Measurements from ENCODE around the gene RABAC1. TPM values are rescaled to one million over a fixed set of nuclear protein-coding genes. Genes with fewer than 3 reads are reported as not detected.

Gene RABAC1
- total and polyA plus RNA-seq, 4 donors, result 87.9 to 291 (median 263) TPM

GRCh38 chr19:41910992-41911888 lies 47.9 kb downstream of the RABAC1 start:
- Histone ChIP-seq H3K27me3 (ENCODE audit: control insufficient read depth in 3 of 3, insufficient read depth in 3 of 3, low read length in 2 of 3) (peaks cover 0 to 54% (median 41%) of the 10 kb centered on the region in 3 donors), H3K9me3 (ENCODE audit: control insufficient read depth in 4 of 4, insufficient read depth in 3 of 4, low read length in 3 of 4) (peaks cover 0 to 5% (median 0%) of the 10 kb centered on the region in 4 donors), H3K4me3 (no peak overlapping the region), H3K9ac (ENCODE audit: insufficient read depth in 1 of 2, low read length in 2 of 2) (no peak overlapping the region), H3K4me1 (ENCODE audit: control insufficient read depth in 5 of 5, insufficient read depth in 5 of 5, low read length in 5 of 5) (peaks cover 0 to 3% (median 0%) of the 10 kb centered on the region in 5 donors), H3K27ac (ENCODE audit: low read depth in 1 of 2, low read length in 1 of 2) (no peak overlapping the region), H3K36me3 (ENCODE audit: control insufficient read depth in 4 of 4, insufficient read depth in 4 of 4, low read length in 4 of 4) (peaks cover 0 to 15% (median 3%) of the 10 kb centered on the region in 4 donors)
- 60 to 73% methylated on average over 13 of the region's 13 CpGs for WGBS, 2 donors
- DNase-seq (no peak), ATAC-seq (ENCODE audit: insufficient read depth, low FRiP score) (no peak)
- no peak for TF ChIP-seq CTCF (IDR thresholded peaks at IDR 0.05; ENCODE audit: control extremely low read depth, extremely low read depth)

- no peak overlapping the region for H3K9ac ChIP-seq (ENCODE audit: insufficient read depth in 1 of 2, low read length in 2 of 2)
- H3K4me3 ChIP-seq, result no peak overlapping the region
- 62 to 67% methylated on average over 12 of the region's 12 CpGs for WGBS, 2 donors
- no peak for ATAC-seq (ENCODE audit: insufficient read depth, low FRiP score)
- H3K27me3 ChIP-seq (ENCODE audit: control insufficient read depth in 3 of 3, insufficient read depth in 3 of 3, low read length in 2 of 3), result peaks cover 0 to 47% (median 35%) of the 10 kb centered on the region in 3 donors
- TF ChIP-seq CTCF (IDR thresholded peaks at IDR 0.05; ENCODE audit: control extremely low read depth, extremely low read depth), result no peak
- no peak for DNase-seq
- peaks cover 0 to 3% (median 0%) of the 10 kb centered on the region in 5 donors for H3K4me1 ChIP-seq (ENCODE audit: control insufficient read depth in 5 of 5, insufficient read depth in 5 of 5, low read length in 5 of 5)
- no peak overlapping the region for H3K27ac ChIP-seq (ENCODE audit: low read depth in 1 of 2, low read length in 1 of 2)
- H3K9me3 ChIP-seq (ENCODE audit: control insufficient read depth in 4 of 4, insufficient read depth in 3 of 4, low read length in 3 of 4), result peaks cover 0 to 2% (median 0%) of the 10 kb centered on the region in 4 donors
- H3K36me3 ChIP-seq (ENCODE audit: control insufficient read depth in 4 of 4, insufficient read depth in 4 of 4, low read length in 4 of 4), result peaks cover 0 to 23% (median 8%) of the 10 kb centered on the region in 4 donors
Measured at GRCh38 chr19:41910240-41910991, 48.7 kb downstream of the RABAC1 start.

GRCh38 chr19:41909706-41910105 lies 49.4 kb downstream of the RABAC1 start:
- no peak for TF ChIP-seq CTCF (IDR thresholded peaks at IDR 0.05; ENCODE audit: control extremely low read depth, extremely low read depth)
- ATAC-seq (ENCODE audit: insufficient read depth, low FRiP score) (no peak), DNase-seq (no peak)
- Histone ChIP-seq H3K4me3 (no peak overlapping the region), H3K9me3 (ENCODE audit: control insufficient read depth in 4 of 4, insufficient read depth in 3 of 4, low read length in 3 of 4) (peaks cover 0 to 2% (median 0%) of the 10 kb centered on the region in 4 donors), H3K36me3 (ENCODE audit: control insufficient read depth in 4 of 4, insufficient read depth in 4 of 4, low read length in 4 of 4) (peaks cover 0 to 30% (median 13%) of the 10 kb centered on the region in 4 donors), H3K27ac (ENCODE audit: low read depth in 1 of 2, low read length in 1 of 2) (no peak overlapping the region), H3K4me1 (ENCODE audit: control insufficient read depth in 5 of 5, insufficient read depth in 5 of 5, low read length in 5 of 5) (peaks cover 0 to 4% (median 0%) of the 10 kb centered on the region in 5 donors), H3K27me3 (ENCODE audit: control insufficient read depth in 3 of 3, insufficient read depth in 3 of 3, low read length in 2 of 3) (peaks cover 0 to 40% (median 31%) of the 10 kb centered on the region in 3 donors), H3K9ac (ENCODE audit: insufficient read depth in 1 of 2, low read length in 2 of 2) (no peak overlapping the region)
- WGBS, 2 donors, result 65 to 77% methylated on average over 13 of the region's 13 CpGs
